HG03521 (cell line): Measurements from ENCODE around the gene FGF4.

Experiments used
- ATAC-seq: cut with Tn5 transposase; IDR thresholded peaks from one replicate; pipeline ENCODE4 v1.9.1; 2021; ENCODE audit warnings: mild to moderate bottlenecking, moderate library complexity; ENCODE audit not compliant: unreplicated experiment

The FGF4 gene

GRCh38 chr11:69807106-69807815 is 32.1 kb upstream of the FGF4 start:
- no peak for ATAC-seq

GRCh38 chr11:69804769-69805508 is 29.8 kb upstream of the FGF4 start:
- no peak for ATAC-seq

- ATAC-seq: no peak
Observed at GRCh38 chr11:69803604-69804218, 28.6 kb upstream of the FGF4 start.

DNA sequence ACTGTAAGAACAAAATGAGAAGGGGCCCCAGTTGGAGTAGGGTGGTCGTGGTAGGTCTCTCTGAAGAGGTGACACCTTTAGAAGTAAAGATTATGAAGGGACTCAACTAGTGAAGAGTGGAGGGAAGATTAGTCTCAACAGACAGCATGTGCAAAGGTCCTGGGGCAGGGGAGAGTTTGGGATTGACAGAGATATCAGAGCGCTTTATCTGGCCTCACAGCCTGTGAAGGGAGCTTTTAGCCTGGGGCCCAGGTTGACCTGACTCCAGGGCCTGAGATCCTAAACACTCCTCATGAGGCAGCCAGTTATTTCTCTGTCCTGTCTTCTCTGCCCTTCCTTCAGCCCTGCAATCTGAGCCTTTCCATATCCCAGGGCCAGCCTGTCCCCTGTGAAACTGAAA is 27.9 kb upstream of the FGF4 start:
- no peak for ATAC-seq

GRCh38 chr11:69802590-69802989 is 27.4 kb upstream of the FGF4 start:
- no peak for ATAC-seq

DNA sequence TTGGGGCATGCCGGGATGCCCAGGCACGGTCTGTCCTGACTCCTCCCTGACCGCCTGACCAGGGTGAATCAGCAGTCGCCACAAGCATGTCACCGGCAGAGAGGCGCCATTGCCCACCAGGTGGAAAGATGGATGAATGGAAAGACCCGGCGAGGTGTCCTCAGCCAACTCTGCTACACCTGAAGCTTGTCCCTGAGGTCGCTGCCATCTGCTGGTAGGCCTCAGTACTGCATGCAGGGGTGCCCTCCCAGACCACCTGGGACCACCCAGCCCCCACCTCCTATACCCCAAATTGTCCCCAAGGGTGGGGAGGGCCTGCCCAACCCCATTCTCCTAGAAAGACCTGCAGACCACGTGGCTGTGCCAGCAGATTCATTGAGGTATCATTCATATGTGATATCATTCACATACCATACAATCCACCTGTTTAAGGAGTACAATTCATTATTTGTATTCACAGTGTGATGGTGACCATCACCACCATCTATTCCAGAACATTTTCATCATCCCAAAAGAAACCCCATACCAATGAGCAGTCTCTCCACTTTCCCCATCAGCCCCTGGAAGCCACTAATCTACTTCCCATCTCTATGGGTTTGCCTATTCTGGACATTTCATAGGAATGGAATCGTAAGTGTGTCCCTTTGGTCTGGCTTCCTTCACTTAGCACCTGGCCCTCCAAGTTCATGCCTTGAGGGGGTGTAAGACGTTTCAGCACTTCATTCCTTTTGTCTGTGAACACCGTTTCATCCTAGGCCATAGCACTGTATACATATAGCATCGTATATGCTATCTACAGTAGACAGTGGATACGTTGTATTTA is 26.6 kb upstream of the FGF4 start:
- no peak for ATAC-seq

GRCh38 chr11:69800278-69800677 is 25.1 kb upstream of the FGF4 start:
- no peak for ATAC-seq

DNA sequence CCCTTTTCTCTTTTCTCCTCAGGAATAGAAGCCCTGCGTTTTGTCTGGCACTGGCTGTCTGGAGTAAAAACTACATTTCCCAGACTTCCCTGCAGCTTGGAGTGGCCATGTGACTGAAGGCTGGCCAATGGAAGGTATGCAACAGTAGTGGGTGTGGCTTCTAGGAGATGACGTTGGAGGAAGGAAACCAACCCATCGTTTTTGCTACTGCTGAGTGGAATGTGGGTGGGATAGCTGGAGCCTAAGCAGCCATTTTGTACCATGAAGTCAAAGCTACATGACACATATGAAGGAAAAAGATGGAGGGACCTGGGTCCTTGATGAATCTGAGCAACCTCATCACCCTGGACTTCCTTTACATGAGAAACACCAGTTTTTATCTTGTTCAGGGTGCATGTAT is 24.4 kb upstream of the FGF4 start:
- ATAC-seq: no peak

GRCh38 chr11:69799097-69799496 is 24.0 kb upstream of the FGF4 start:
- no peak for ATAC-seq

DNA sequence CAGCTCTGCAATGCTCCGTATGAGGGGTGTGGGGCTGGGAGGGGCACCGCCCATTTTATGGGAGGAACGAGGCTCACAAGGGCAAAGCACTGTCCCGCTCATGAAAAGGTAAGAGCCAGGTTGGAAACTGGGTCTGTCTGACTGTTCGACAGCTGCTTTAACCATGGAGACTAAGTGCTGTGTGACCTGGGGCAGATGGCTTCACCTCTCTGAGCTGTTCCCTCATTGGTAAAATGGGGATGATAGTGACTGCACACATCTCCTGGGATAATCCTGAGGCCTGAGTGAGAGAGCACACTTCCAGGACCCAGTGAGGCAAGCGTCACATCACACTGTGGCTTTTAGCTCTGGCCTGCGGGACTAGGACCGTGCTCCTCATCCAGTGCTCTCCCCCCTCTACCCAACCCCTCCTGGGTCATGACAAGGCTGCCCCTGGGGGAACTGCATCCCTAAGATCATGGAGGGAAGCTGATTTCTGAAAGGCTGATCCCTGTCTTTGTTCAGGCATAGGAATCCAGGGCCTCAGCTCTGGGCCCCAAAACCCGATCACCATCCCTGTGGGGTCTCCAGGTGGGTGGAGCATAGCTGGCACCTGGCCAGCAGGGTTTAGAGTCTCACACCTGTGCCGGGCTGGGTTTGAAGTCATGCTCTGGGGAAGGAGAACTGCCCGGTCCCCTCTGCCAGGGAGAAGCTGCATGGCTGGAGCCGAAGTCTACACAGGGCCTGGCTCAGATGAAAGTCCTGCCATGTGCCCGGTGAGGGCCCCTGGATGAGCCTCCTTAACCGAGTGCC is 22.8 kb upstream of the FGF4 start:
- ATAC-seq: no peak

GRCh38 chr11:69797156-69797555 is 22.0 kb upstream of the FGF4 start:
- ATAC-seq: no peak

GRCh38 chr11:69796063-69796462 is 20.9 kb upstream of the FGF4 start:
- no peak for ATAC-seq

GRCh38 chr11:69791276-69792180 is 16.4 kb upstream of the FGF4 start:
- no peak for ATAC-seq

DNA sequence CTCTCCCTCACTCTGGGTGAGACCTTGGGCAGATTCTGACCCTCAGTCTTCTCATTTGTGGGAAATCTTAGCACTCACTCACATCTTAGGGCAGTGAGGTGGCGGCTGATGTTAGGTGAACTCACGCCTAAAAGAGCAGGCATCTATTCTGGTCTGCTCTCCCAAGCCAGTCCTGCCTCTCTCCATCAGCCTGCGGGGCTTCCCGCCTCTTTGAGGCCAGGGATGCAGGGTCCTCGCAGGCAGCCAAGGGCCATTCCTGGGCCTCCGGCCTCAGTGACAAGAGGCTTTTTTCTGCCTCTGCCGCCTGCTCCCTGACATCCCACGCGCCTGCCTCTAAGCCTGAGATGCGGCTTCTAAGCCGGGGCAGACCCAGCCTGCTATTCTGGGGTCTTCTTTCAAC is 13.8 kb upstream of the FGF4 start:
- ATAC-seq: no peak

DNA sequence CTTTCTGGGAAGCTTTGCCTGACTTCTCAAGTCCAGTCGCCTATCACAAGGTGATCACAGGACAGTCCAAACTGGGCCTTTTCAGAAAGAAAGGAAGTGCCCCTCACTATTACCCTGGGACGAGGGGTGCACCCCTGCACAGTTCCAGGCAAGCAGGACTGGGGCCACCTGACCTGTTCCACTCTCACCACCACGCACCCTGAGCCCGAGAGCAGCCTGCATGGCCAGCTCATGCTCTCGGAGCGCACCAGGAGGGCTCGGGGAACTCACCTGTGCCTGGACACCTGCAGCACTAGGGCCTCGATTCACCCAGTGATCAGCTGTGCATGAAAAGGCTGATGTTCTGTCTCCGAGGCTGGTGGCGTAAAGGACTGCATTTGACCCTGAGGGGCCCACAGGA is 12.8 kb upstream of the FGF4 start:
- no peak for ATAC-seq

DNA sequence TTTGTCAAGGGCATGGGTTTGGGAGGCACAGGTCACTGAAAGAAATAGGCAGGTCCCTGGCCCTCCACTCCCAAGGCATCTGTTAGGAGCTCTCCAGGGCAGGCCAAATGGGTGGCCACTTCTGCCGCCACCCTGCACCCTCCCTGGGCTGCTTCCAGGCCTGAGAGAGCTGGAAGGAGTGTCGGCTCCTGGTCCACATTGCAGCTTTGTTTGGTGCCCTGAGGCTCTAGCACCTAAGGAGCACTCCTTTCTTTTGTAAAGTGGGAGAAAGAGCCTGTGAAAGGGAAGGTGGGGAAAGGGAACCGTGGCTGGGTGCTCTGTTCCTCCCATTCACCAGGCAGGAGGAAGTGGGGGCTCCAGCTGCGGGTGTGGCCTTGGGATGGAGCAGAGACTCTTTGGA is 12.3 kb upstream of the FGF4 start:
- ATAC-seq: no peak

- no peak for ATAC-seq
Observed at GRCh38 chr11:69781241-69781640, 6.1 kb upstream of the FGF4 start.

DNA sequence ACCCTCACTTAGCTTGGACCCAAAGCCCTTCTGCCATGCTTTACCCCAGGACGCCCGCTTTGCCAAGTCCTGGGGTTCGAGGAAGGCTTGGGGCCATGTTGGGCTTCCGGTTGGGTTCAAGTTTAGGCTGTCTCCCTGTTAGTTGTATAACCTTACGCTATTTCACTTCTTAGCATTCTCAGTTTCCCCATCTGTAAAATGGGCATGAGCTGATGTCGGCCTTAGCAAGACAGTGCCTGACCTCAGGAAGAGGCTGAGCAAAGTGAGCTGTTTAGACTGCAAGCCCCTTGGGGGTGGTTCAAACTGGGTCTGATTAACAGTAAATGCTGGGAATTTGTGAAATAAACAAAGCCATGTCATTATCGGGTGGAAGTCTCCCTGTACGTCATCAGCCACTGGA is 3.2 kb upstream of the FGF4 start:
- ATAC-seq: no peak

DNA sequence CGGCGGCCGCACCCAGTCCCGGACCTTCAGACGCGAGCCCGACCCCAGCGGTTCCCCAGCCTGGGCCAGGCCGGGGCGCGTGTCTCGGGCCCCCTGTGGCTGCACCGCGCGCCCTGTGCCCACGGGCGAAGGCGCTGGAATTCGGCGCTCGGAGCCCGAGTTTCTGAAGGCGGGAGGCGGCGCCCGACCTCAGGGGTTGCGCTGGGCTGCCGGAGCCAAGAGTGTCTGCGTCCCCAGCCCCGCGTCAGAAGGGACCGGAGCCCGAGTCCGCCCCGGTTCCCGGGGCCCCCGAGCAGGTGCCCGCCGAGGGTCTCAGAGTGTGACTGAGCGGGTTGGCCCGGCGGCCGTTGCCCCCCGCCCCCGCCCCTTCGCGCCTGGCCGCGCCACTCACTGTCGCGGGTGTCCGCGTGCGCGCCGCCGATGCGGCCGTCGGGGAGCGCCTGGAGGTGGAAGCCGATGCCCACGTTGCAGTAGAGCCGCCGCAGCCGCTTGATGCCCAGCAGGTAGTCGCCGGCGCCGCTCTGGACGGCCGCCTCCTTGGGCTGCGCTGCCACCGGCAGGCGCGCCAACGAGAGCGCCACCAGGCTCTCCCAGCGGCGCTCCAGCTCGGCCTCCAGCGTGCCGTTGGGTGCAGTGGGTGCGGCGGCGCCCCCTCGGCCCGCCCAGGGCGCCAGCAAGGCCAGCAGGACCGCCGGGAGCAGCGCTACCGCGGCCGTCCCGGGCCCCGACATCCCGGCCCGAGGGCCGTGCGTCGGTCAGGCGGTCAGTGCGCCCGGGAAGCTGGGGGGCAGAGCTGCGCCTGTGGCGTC is 583 bp downstream of the FGF4 start:
- ATAC-seq: no peak
